Upper lobe of right lung (tissue), 1 donor: Measurements from ENCODE around the gene FMN1. TPM values are rescaled to one million over a fixed set of nuclear protein-coding genes. Genes with fewer than 3 reads are reported as not detected.
"Not testable (repeated sequence)": the region's sequence is repeated elsewhere in the genome, so short reads cannot be mapped to it uniquely, and the experiment has no call there.

ENCODE experiments used
- ATAC-seq: fragments of 200-7000 bp; cut with Tn5 transposase; one replicate; pipeline ENCODE4 v1.9.1; 2020; ENCODE audit warnings: mild to moderate bottlenecking, moderate library complexity
- DNase-seq: peaks from one replicate; pipeline ENCODE4 v3.0.0-alpha.2; 2020
- H3K27ac ChIP-seq: fragments of 200-600 bp; one replicate; pipeline ENCODE4 v1.8.0; 2022
- H3K27me3 ChIP-seq: fragments of 200-600 bp; one replicate; pipeline ENCODE4 v1.8.0; 2022; ENCODE audit warnings: mild to moderate bottlenecking
- H3K36me3 ChIP-seq: fragments of 200-600 bp; one replicate; pipeline ENCODE4 v1.8.0; 2022
- H3K4me1 ChIP-seq: fragments of 200-600 bp; one replicate; pipeline ENCODE4 v1.8.0; 2022
- H3K4me3 ChIP-seq: fragments of 200-600 bp; one replicate; pipeline ENCODE4 v1.8.0; 2022; ENCODE audit warnings: mild to moderate bottlenecking
- H3K9me3 ChIP-seq: fragments of 200-600 bp; one replicate; pipeline ENCODE4 v1.8.0; 2022
- CTCF ChIP-seq: fragments of 200-600 bp; IDR thresholded peaks from one replicate; pipeline ENCODE4 v1.8.0; 2022; ENCODE audit warnings: antibody characterized with exemption
- intact Hi-C: fragments of 100-400 bp; cut with DNase I; formaldehyde crosslinking; loops from one replicate; pipeline ENCODE4 v1.11.0; 2022
- total RNA-seq: library from RNA; stranded (reverse); fragmentation: NEBNext Ultra II Directional; extraction: Animal tissue kit (Norgen Biotek cat#: 25700); gene quantifications from one replicate; pipeline ENCODE4 v1.2.1, GENCODE V29; 2021
- donor health status: DM: no; HTN: yes; CAD: no; lungs with severe emphysema.

FMN1 gene
- total RNA-seq, 1 donor from 2014 or later, result 33.5 TPM

- ATAC-seq, result no peak
- intact Hi-C loops, result no loop called here
Observed at GRCh38 chr15:32951736-32952464, 242.6 kb downstream of the FMN1 start.

DNA sequence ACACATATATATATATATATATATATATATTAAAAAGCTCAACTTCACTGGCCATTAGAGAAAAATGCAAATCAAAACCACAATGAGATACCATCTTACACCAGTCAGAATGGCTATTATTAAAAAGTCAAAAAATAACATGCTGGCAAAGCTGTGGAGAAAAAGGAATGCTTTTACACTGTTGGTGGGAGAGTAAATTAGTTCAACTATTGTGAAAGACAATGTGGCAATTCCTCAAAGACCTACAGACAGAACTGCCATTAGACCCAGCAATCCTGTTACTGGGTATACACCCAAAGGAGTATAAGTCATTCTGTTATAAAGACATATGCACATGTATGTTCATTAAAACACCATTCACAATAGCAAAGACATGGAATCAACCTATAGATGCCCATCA lies 244.5 kb downstream of the FMN1 start:
- DNase-seq, H3K4me1 ChIP-seq, H3K27ac ChIP-seq, H3K27me3 ChIP-seq, H3K36me3 ChIP-seq, H3K9me3 ChIP-seq, intact Hi-C loops, H3K4me3 ChIP-seq, ATAC-seq: not testable (repeated sequence)

More at GRCh38 chr15:32951736-32952464, 242.6 kb downstream of the FMN1 start:
- DNase-seq, result no peak
- Histone ChIP-seq H3K4me1 (no peaks in the 10 kb centered on the region), H3K4me3 (no peak overlapping the region), H3K9me3 (no peaks in the 10 kb centered on the region), H3K27ac (no peak overlapping the region), H3K36me3 (no peaks in the 10 kb centered on the region), H3K27me3 (no peaks in the 10 kb centered on the region)
- no peak for TF ChIP-seq CTCF

- DNase-seq (no peak), ATAC-seq (no peak)
- TF ChIP-seq CTCF, result no peak
- intact Hi-C loops, result no loop called here
- H3K9me3 ChIP-seq, result no peaks in the 10 kb centered on the region
- no peak overlapping the region for H3K4me3 ChIP-seq
- no peak overlapping the region for H3K27ac ChIP-seq
- H3K36me3 ChIP-seq, result no peaks in the 10 kb centered on the region
- H3K27me3 ChIP-seq, result no peaks in the 10 kb centered on the region
- H3K4me1 ChIP-seq, result no peaks in the 10 kb centered on the region
Observed at GRCh38 chr15:32946210-32946609, 248.3 kb downstream of the FMN1 start.

DNA sequence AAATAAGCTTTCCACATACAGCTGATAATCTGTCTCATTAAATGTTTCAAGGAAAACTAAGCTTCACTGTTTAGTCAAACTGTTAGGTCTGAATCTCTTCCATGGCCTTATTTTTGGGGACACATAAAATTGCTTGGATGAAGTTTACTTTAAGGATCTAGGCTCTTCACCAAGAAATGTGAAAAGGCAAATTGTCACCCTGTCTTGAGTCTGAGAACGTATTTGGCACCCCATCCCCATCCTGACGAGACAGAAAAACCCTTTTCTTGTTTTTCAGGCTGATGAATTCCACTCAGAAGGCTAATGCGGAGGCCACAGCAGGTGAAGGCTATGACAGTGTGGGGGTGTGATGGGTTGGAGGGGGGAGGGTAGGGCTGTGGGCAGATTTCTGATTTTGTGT lies 250.1 kb downstream of the FMN1 start:
- Histone ChIP-seq H3K4me1 (no peaks in the 10 kb centered on the region), H3K36me3 (no peaks in the 10 kb centered on the region), H3K4me3 (no peak overlapping the region), H3K9me3 (no peaks in the 10 kb centered on the region), H3K27me3 (no peaks in the 10 kb centered on the region), H3K27ac (no peak overlapping the region)
- DNase-seq (no peak), ATAC-seq (no peak)
- no peak for TF ChIP-seq CTCF
- intact Hi-C loops, result no loop called here

DNA sequence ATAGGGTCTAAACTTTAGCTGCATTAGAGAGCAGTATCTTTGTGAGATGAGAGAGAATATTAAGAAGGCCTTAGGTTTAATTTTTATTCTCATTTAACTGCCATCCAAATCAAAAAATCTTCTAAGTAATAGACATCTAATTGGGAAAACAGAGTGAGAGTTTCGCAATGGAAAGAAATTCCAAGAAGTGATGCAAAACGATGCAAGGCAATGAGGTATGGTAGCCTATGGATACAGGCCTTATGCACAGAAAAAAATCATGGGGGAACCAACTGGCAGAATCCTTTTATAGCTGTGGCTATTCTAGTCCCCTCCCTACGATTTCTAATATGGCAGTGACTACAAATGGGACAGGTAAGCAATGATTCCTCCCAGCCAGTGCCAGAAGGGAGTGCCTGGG lies 250.8 kb downstream of the FMN1 start:
- intact Hi-C loops, result no loop called here
- Histone ChIP-seq H3K27me3 (no peaks in the 10 kb centered on the region), H3K4me3 (no peak overlapping the region), H3K36me3 (no peaks in the 10 kb centered on the region), H3K4me1 (no peaks in the 10 kb centered on the region), H3K27ac (no peak overlapping the region), H3K9me3 (no peaks in the 10 kb centered on the region)
- ATAC-seq (no peak), DNase-seq (no peak)
- TF ChIP-seq CTCF, result no peak

DNA sequence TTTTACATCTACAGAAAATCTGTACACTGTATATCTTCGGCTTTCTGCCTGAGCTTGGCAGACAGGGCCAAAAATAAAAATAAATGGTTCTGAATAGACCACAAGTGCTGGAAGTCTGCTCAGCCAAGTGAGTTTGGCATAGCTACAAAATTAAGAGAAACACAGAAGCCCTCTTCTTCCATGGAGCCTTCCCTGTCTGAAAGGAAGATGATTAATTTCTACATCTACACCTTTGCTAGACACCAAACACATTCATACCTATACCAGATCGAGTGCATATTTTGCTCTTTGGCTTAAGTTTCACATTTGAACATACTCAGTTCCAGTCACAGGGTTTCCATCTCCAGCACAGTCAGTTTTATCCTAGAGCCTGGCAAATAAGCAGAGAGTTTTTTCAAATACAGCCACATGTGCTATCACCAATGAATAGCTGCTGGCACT lies 252.1 kb downstream of the FMN1 start:
- ATAC-seq (no peak), DNase-seq (no peak)
- Histone ChIP-seq H3K4me1 (no peaks in the 10 kb centered on the region), H3K9me3 (no peaks in the 10 kb centered on the region), H3K27me3 (no peaks in the 10 kb centered on the region), H3K4me3 (no peak overlapping the region), H3K36me3 (no peaks in the 10 kb centered on the region), H3K27ac (no peak overlapping the region)
- intact Hi-C loops, result no loop called here
- TF ChIP-seq CTCF, result no peak
